Measurements from ENCODE around the gene LAMA3.

The LAMA3 gene

GRCh38 chr18:23689031-23689615 lies at the start of gene LAMA3:
LAMA3 (plus strand) TSS chr18:23689453; CDS start chr18:23689684, 231 bp downstream.
- no peak for DNase-seq (ENCODE audit: low read depth, low spot score)

GRCh38 chr18:23640052-23640451 lies 49.2 kb upstream of the LAMA3 start:
- no peak for DNase-seq (ENCODE audit: low read depth, low spot score)

DNA sequence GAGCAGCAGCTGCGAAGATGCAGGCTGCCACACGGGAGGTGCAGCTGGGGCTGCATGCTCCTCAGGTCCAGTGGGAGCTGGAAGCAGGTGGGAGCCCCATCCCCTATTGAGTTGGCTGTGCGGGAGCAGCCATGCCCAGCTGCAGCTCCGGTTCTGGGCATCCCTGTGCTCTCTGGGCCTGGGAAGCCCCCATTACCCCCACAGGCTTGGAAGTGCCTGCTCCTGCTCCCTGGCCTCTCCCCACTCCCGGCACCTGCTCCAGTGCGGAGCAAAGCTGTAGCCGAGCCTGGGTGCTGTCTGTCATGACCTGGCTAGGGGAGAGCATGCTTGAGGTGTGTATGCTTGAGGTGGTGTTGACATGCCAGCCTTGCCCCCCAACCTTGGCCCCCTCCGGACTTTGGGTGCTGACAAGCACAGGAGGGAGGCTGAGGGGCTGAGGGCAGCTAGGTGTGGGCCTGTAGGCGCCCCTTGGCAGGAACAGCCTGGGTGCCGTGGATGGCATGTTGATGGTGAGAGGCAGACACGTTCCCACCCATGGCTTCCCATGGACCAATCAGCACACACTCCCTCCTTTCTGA lies 48.0 kb upstream of the LAMA3 start:
- DNase-seq (ENCODE audit: low read depth, low spot score), result no peak

GRCh38 chr18:23641937-23642666 lies 47.2 kb upstream of the LAMA3 start:
- no peak for DNase-seq (ENCODE audit: low read depth, low spot score)

DNA sequence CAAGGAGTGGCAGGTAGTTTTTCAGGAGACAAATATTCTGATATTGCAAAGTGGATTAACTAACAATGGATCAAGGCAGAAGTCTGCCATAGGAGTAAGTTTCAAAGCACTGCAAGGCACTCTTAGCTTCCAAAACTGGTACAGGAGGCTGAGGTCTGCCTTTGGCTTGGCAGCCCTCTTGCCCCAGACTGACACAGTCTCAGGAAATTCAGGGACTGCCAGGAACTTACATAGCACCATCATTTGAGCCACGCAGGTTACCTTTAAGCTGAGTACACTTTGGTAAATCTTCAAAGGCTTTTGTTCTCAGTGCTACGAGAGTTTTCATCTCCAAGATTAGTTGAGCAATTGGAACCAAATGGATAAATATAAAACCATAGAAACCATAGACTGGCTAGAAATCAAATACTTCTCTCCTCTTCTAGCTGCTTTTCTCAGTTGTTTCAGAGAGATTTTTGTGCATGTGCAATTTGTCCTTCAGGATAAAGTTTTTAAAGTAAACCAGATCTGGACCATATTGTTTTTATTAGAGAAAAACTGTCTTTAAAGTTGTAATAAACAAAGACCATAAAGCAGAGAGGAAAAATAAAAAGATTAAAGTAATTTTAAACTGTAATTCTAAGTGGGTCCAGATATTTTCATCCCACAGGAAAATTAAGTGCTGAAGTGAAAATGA lies 45.3 kb upstream of the LAMA3 start:
- DNase-seq (ENCODE audit: low read depth, low spot score), result no peak

DNA sequence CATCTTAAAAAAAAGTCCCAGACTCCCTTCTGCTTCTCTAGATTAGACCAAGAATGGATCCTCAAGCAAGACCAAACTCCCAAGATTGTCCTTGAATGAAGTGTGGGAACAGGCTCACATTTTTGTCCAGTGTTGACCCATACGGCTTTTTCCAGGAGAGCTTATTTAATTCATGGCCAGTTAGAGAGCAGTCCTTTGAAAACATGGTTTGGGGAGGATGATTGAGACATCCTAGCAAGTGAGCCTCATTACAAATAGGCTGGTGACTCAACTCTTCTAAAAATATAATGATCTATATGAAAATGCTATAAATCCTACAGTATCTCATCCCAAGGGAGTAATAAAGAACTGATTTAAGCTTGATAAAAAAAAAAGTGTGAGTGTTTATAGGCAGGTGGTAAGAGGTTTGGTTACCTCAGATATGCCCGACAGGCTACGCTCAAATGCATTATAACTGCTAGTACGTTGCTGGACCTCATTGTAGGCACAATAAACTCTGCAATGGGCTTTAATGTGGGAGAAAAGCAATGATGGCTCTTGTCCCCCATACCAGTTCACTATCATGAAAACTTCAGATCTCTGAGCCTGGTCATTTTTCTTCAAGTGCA lies 43.6 kb upstream of the LAMA3 start:
- DNase-seq (ENCODE audit: low read depth, low spot score), result no peak

GRCh38 chr18:23646282-23646681 lies 43.0 kb upstream of the LAMA3 start:
- DNase-seq (ENCODE audit: low read depth, low spot score), result no peak

DNA sequence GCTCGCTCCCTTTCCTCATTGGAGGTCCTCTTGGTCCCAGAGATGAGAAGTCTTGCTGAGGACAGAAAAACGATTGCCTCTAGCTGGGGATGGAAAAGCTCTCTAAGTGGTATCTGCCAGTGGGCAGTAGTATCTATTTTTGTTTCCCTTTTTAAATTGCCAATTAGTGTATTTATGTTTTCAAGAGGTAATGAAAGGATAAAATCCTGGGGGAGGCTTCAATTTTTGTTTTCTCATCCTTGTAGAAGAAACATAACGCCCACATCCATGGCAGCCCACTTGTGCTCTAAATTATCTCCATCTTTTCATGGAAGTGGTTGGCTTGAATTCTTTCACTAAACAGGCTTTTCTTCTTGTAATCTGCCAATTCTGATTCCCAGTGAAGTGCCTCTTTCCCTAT lies 40.8 kb upstream of the LAMA3 start:
- DNase-seq (ENCODE audit: low read depth, low spot score), result no peak

GRCh38 chr18:23648940-23649607 lies 40.2 kb upstream of the LAMA3 start:
- DNase-seq (ENCODE audit: low read depth, low spot score), result no peak

GRCh38 chr18:23650968-23651927 lies 38.0 kb upstream of the LAMA3 start:
- DNase-seq (ENCODE audit: low read depth, low spot score), result no peak

DNA sequence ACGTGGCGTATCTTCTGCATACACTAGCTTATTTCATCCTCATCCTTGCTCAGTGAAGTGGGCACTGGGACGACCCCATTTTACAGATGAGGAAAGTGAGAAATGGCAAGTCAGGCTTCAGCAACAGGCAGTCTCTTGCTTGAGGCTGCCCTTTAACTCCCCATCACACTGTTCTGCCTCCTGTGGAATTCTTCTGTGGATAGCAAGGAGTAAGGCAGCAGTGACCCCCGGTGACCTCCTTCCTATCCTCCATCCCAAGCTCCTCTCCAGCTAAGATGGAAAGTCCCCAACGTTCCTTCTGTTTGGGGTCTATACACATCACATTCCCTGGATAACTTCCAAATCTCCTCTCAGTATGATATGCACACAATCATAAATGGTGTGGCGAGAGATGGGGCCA lies 37.0 kb upstream of the LAMA3 start:
- DNase-seq (ENCODE audit: low read depth, low spot score), result no peak

DNA sequence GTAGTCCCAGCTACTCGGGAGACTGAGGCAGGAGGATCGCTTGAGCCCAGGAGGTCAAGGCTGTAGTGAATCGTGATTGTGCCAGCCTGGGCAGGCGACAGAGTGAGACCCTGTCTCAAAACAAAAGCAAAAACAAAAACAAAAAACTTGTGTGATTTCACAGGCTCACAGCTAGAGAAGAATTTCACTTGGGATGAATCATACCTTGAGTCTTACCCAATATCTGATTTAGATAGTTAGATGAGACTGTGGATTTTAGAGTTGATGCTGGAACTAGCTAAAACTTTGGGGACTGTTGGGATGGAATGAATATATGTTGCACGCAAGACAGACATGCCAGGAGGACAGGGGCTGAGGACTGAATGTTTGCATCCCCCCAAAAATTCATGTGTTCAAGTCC lies 31.0 kb upstream of the LAMA3 start:
- no peak for DNase-seq (ENCODE audit: low read depth, low spot score)

- DNase-seq (ENCODE audit: low read depth, low spot score), result no peak
Measured at GRCh38 chr18:23661735-23662308, 27.4 kb upstream of the LAMA3 start.

GRCh38 chr18:23662309-23663263 lies 26.7 kb upstream of the LAMA3 start, which contains the start of gene ANKRD29:
ANKRD29 (minus strand) TSS chr18:23662911; CDS start chr18:23662730, 181 bp downstream.
- DNase-seq (ENCODE audit: low read depth, low spot score), result no peak

- no peak for DNase-seq (ENCODE audit: low read depth, low spot score)
Measured at GRCh38 chr18:23664674-23665073, 24.6 kb upstream of the LAMA3 start.

DNA sequence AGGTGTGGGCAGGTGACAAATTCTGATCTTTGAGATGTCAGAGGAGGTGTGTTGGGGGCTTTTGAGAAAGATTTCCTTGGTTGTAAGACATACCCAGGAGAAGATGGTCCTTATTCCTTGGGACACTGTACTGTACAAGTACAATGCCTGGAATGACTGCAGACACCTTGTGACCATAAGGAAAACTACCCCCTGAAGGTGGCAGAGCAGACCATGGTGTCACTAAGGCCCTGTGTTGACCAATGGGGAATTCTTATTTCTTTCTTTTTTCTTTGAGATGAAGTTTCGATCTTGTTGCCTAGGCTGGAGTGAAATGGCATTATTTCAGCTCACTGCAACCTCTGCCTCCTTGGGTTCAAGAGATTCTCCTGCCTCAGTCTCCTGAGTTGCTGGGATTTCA lies 22.1 kb upstream of the LAMA3 start:
- DNase-seq (ENCODE audit: low read depth, low spot score), result no peak

GRCh38 chr18:23668731-23669130 lies 20.5 kb upstream of the LAMA3 start:
- no peak for DNase-seq (ENCODE audit: low read depth, low spot score)

- DNase-seq (ENCODE audit: low read depth, low spot score), result no peak
Measured at GRCh38 chr18:23669202-23669766, 20.0 kb upstream of the LAMA3 start.

Data from iPS DF 19.7 (cell line).